Stimulated activated CD8-positive, alpha-beta memory T cell treated with anti-CD3 and anti-CD28 coated beads, Interleukin-7, amount 100 ng/mL, for 24 hours (primary cell): ENCODE results near the gene USH2A.

ENCODE experiments used
- DNase-seq: peaks from one replicate; pipeline ENCODE4 v3.0.0-alpha.2; 2020; ENCODE audit warnings: low read depth

The USH2A gene

GRCh38 chr1:215710036-215710898, 713.0 kb downstream of the USH2A start:
- no peak for DNase-seq

GRCh38 chr1:215704089-215704860, 719.0 kb downstream of the USH2A start:
- no peak for DNase-seq

- DNase-seq, result no peak
Measured at GRCh38 chr1:215682232-215682631, 741.0 kb downstream of the USH2A start.

GRCh38 chr1:215681041-215681440, 742.2 kb downstream of the USH2A start:
- DNase-seq, result no peak

- DNase-seq, result no peak
Measured at GRCh38 chr1:215679231-215679630, 744.0 kb downstream of the USH2A start.

DNA sequence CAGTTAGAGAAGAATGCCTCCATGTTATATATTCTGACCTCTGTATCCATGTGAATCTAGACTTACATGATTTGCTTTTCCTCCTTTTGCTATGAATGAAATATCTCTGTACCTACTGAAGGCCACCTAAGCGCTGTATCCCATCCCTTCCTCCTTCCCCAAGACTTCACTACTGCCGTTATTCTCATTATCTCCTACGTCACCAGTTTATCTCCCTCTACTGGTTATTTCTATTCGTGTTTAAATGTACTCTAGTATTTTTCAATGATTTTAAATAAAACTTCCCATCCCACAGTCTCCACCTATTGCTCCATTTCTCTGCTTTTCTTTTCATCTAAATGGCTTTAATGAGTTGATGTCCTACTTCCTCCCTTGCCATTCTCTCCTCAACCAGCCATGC, 746.1 kb downstream of the USH2A start:
- DNase-seq, result no peak

GRCh38 chr1:215673943-215674342, 749.3 kb downstream of the USH2A start:
- no peak for DNase-seq

DNA sequence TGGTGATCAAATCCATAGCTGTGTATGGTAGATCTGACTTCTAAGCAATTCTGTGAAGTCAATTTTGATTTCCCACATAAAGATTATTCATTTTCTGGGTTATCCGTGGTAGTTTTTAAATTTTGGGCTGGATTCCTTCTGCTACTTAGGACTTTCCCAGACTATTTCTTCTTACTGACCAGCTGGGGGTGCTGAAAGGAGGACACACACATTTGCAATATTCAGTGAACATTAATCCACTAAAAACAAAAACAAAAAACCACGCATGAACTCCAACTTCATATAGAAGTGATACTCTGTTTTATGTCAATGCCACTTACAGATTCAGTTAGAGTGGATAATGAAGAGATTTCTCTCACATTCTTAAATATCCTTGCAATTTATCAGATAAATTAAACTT, 750.8 kb downstream of the USH2A start:
- DNase-seq, result no peak

DNA sequence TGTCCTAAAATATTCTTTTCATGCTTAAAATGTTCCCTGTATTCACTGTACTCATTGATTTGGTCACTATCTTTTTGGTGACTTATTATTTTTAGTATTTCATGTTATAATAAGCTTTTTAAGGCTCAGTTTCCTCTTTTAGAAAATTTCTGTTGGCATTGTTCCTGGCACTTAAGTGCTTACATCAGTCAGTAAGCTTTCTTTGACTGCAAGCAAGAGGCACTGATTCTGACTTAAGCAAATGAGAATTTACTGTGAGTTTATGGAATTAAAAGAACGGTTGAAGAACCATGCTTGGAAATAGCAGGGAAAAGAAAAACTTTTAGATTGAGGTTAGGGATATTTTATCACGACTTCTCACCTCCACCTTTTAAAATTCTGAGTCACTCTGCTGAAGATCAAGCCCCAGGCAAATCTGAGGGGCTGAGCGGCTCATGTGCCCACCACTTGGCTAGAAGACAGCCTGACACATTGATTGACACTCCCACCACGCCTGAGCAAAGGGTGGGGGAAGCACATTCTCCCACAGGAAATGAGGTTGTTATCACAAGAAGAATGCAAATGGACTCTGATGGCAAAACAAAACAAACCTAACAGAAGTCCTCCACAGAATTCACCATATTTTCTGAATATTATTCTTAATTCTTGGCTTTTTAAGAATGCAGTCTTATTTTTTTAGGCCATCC, 753.3 kb downstream of the USH2A start:
- DNase-seq, result no peak

GRCh38 chr1:215667761-215668160, 755.5 kb downstream of the USH2A start:
- no peak for DNase-seq

DNA sequence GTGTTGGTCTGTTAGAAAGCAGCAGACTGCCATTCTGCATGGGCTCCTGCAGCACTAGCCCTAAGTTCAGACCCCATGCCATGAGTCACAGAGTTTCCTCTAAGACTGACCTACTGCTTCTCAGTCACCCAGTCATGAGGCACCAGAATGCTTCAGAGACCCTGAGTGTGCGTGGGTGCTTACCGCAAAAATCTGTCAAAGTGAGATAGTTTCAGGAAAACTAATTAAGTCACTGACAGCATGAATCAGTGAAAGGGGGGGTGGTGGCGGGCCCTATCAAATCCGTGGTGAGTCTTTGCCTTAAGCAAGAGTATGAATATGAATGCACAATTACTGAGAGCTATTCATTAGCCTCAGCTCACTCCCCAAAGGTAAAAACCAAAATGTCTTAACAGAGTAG, 758.0 kb downstream of the USH2A start:
- DNase-seq, result no peak

- no peak for DNase-seq
Measured at GRCh38 chr1:215661033-215661432, 762.2 kb downstream of the USH2A start.

DNA sequence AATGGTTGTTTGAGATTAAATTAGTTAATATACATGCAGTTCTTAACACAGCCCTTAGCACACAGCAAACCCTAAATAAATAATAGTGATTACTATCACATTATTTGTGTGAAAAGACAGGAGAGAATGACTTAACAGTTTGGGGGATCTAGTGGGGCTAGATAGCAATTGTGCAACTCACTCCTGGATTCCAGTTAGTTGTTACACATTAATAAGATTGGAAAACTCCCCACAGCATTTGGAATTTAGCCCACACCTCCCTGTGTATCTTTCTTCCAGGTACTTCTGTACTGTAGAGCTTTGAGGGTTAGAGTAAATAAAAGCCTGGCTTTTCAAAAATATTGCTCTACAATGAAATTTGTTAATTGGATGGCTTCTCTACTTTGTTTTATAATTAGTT, 763.0 kb downstream of the USH2A start:
- no peak for DNase-seq

- no peak for DNase-seq
Measured at GRCh38 chr1:215657047-215657446, 766.2 kb downstream of the USH2A start.

DNA sequence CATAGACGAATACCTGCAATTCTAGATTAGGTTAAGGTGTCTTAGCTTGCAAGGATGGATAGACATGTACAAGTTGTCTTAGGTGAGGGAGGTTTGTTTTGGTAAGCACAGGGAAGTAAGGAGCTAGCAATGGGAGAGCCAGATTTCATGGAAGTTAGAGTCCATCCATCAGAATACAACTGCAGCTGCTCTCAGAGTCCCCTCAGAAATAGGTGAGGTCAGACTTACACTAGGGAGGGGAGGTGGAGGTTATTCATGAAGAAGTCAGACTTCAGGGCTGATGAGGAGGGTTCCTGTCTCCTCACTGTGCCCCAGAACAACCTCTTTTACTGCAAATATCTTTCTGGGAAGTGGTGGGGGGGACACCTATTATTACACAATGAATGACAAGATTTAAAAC, 770.9 kb downstream of the USH2A start:
- no peak for DNase-seq

DNA sequence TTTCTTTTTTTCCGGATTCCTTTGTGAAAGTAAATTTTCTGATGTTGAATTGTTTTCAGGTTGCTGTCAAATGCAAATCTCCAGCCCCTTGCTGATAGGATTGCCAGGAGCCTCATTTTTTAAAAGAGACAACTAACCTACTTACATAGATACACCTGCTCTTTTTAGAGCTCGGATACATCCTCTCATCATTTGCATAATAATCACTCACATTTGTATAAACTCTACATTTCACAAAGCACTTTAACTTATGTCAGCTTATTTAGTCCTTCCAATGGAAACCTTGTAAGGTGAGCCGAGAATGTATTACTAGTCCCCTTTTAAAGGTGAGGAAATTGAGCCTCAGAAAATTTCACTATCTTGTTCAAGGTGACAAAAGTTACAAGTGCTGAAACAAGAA, 771.4 kb downstream of the USH2A start:
- no peak for DNase-seq

DNA sequence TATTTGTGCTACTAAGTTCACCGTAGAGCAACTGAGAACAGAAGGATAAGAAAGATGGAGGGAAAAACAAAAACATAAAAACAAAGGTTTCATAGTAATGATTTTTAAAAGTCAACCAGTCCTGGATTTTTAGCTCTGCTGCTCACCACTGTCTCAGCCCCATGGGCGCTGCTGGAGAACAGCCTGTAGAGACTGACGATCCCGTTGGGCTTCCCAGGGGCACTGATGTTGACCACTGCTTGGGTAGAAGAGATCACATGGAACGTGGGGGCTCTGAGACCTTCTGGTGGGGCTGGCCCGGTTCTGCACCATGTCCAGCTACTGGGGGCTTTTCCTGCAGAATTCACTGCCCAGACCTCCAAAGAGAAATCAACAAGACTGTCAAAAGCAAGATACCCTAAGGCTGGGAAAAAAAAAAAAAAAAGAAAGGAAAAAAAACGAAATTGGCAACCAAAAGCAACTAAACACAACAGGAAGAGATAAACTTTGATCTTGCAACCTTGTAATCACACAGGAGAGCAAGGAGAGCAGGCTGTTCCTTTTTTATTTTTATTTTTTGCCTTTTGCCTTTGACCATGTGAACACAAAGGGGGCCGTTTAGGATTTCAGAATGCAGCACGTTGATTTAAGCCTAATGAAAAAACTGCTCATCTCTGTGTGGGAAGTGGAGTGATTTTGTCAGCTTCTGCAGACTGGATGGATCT, 772.6 kb downstream of the USH2A start:
- DNase-seq, result no peak

GRCh38 chr1:215648957-215649356, 774.3 kb downstream of the USH2A start:
- no peak for DNase-seq

- DNase-seq, result no peak
Measured at GRCh38 chr1:215647738-215648137, 775.5 kb downstream of the USH2A start.

GRCh38 chr1:215645861-215646260, 777.4 kb downstream of the USH2A start:
- no peak for DNase-seq

- no peak for DNase-seq
Measured at GRCh38 chr1:215645182-215645581, 778.1 kb downstream of the USH2A start.
